OCI-LY3 (cell line): Measurements from ENCODE around the gene LPP.

Experiments used
- CTCF ChIP-seq: fragments of 200-600, 300-600 bp; sonication (generic); IDR thresholded peaks from 2 replicates; pipeline ENCODE4 v1.5.1; 2014; ENCODE audit warnings: antibody characterized with exemption, low read length, low read depth
- EZH2phosphoT487 ChIP-seq: fragments of 200-600 bp; shearing (Covaris generic); IDR thresholded peaks from 2 replicates; pipeline ENCODE4 v1.6.1; 2018; ENCODE audit warnings: antibody characterized with exemption, mixed run types, low read depth

GRCh38 chr3:188574885-188575284 is 420.9 kb downstream of the LPP start:
- TF ChIP-seq CTCF = no peak
- TF ChIP-seq EZH2phosphoT487 = no peak
